KOPT-K1 (cell line): Measurements from ENCODE around the gene GDAP1L1.

Experiments used
- H3K27ac ChIP-seq: fragments of 200-600 bp; sonication (generic); 2 replicates; pipeline ENCODE4 v1.5.1; 2016; ENCODE audit warnings: antibody characterized with exemption, mild to moderate bottlenecking, low read depth, low read length; ENCODE audit not compliant: poor library complexity, severe bottlenecking
- H3K36me3 ChIP-seq: fragments of 200-600 bp; sonication (generic); 2 replicates; pipeline ENCODE4 v1.5.1; 2017; ENCODE audit warnings: antibody characterized with exemption, mild to moderate bottlenecking, low read length, moderate library complexity; ENCODE audit not compliant: insufficient read depth
- H3K9me3 ChIP-seq: fragments of 200-600 bp; sonication (generic); 2 replicates; pipeline ENCODE4 v1.5.1; 2017; ENCODE audit warnings: antibody characterized with exemption, low read length, mild to moderate bottlenecking; ENCODE audit not compliant: insufficient read depth, poor library complexity, severe bottlenecking

GDAP1L1 gene

DNA sequence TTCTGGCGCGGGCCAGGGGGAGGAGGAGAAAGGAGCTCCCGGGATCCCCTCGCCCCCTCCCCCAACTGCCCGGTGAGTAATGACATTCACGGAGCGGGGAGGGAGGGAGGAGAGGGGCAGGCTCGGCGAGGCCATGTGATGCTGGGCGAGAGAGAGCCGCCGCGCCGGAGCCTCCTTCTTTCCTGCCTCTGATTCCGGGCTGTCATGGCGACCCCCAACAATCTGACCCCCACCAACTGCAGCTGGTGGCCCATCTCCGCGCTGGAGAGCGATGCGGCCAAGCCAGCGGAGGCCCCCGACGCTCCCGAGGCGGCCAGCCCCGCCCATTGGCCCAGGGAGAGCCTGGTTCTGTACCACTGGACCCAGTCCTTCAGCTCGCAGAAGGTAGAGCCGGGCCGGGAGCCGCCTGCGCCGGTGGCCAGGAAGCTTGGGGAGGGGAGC is at the start of gene GDAP1L1:
Gene GDAP1L1, plus strand, starts transcription at position 178 of the 441 bp plus-strand sequence. Its CDS starts 27 bp downstream, at position 205.
- no peak within 1 kb of the TSS for H3K27ac ChIP-seq
- peaks cover 3% of the 10 kb centered on the region for H3K9me3 ChIP-seq
- H3K36me3 ChIP-seq = no peaks in the 10 kb centered on the region

GRCh38 chr20:44198872-44199271 is 48.2 kb upstream of the GDAP1L1 start:
- Histone ChIP-seq H3K27ac (no peak overlapping the region), H3K9me3 (no peaks in the 10 kb centered on the region), H3K36me3 (peaks cover 72% of the 10 kb centered on the region)

DNA sequence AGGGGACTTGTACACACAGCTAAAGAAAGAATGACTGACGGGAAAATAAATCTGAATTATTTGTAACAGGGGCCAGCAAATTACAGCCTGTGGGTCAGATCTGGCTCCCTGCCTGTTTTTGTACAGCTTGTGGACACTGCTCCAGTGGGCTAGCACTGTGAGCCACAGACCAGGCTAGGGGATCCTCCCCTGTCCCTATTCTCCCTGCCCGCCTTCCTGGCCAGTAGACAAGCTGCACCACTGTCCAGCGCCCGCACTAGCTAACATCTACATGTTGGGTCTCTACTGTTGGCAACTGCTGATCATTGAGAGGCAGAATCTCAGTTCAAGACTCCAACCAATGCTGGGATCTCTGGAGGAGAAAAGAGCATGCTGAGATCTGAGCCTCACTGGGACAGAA is 47.2 kb upstream of the GDAP1L1 start:
- Histone ChIP-seq H3K27ac (no peak overlapping the region), H3K9me3 (no peaks in the 10 kb centered on the region), H3K36me3 (peaks cover 79% of the 10 kb centered on the region)

DNA sequence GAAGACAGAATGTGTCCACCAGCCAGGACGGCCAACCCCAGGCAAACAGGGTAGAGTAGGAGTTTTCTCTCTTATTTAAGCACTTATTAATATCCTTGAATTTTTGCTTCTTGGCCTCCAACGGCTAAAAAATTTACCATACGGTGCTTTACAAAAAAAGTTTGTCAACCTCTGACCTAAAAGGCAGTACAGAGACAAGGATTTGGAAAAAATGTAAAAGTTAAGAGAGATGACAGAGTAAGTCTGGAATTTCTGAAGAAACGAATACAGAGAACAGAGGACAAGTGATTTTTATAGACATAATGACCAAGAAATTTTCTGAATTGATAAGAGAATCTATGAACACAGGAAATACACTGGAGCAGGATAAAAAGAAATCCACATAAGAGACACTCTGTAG is 46.7 kb upstream of the GDAP1L1 start:
- Histone ChIP-seq H3K27ac (no peak overlapping the region), H3K36me3 (peaks cover 84% of the 10 kb centered on the region)

GRCh38 chr20:44200983-44201382 is 46.1 kb upstream of the GDAP1L1 start:
- peaks cover 85% of the 10 kb centered on the region for H3K36me3 ChIP-seq
- no peaks in the 10 kb centered on the region for H3K9me3 ChIP-seq
- no peak overlapping the region for H3K27ac ChIP-seq

More for the DNA sequence above, 46.7 kb upstream of the GDAP1L1 start:
- H3K9me3 ChIP-seq = no peaks in the 10 kb centered on the region

DNA sequence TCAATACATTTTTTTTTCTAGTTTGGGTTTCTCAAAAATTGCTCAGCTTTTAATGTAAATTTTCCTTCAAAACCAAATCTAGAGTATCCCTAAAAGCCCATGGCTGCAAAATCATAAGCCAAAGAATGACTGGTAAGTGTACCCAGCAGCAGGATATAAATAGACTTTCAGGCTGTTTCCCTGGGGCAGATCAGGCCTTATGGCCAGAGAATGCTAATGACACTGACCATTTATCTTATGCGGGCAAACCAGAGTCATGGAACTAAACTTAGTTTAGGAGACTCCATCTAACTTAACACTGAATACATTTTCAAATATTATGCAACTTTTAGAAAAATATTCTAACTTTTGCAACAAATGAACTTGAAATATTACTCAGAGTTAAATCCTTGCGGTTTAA is 43.9 kb upstream of the GDAP1L1 start:
- H3K36me3 ChIP-seq = peaks cover 70% of the 10 kb centered on the region
- H3K27ac ChIP-seq = no peak overlapping the region
- H3K9me3 ChIP-seq = no peaks in the 10 kb centered on the region

- H3K27ac ChIP-seq = no peak overlapping the region
- peaks cover 63% of the 10 kb centered on the region for H3K36me3 ChIP-seq
- no peaks in the 10 kb centered on the region for H3K9me3 ChIP-seq
Measured at GRCh38 chr20:44204156-44204831, 42.8 kb upstream of the GDAP1L1 start.

GRCh38 chr20:44204832-44205215 is 42.3 kb upstream of the GDAP1L1 start:
- peaks cover 57% of the 10 kb centered on the region for H3K36me3 ChIP-seq
- H3K9me3 ChIP-seq = no peaks in the 10 kb centered on the region
- H3K27ac ChIP-seq = no peak overlapping the region

DNA sequence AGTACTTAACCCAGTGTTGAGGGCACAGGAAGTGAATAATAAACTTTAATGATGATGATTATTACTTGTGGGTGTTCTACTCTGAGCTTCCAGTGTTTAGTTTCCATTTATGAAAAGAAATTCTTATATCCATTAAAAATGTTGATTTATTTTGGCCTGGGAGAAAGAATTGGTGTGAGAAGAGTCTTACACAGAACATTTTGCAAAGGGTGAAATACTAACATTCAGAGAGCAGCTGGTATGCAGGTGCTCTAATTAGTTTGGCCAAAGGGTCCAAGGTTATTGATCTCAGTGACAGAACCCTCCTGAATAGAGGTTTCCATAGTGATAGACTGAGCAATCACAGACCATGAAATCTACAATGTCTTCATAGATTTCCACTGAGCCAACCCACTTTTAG is 41.0 kb upstream of the GDAP1L1 start:
- no peak overlapping the region for H3K27ac ChIP-seq
- H3K36me3 ChIP-seq = peaks cover 44% of the 10 kb centered on the region
- no peaks in the 10 kb centered on the region for H3K9me3 ChIP-seq

- Histone ChIP-seq H3K36me3 (peaks cover 33% of the 10 kb centered on the region), H3K27ac (no peak overlapping the region), H3K9me3 (no peaks in the 10 kb centered on the region)
Measured at GRCh38 chr20:44207126-44207723, 39.9 kb upstream of the GDAP1L1 start.

- no peak overlapping the region for H3K27ac ChIP-seq
Measured at GRCh38 chr20:44208165-44208564, 38.9 kb upstream of the GDAP1L1 start.

DNA sequence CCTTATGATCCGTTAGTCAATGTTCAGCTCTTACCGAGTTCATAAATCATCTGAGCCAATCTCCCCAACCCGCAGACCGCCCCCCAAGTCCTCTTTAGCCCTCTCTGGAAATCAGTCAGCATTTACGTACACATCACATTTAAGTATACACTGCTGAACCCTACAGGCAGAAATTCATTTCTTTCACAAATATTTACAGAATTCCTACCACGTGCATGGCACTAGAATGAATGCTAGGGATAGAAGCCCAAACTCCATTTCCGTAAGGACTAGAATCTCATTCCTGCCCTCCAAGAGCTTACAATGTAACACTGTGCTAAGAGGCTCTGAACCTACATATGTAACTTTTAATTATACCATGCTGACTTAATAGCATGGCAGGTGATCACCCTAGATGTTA is 38.3 kb upstream of the GDAP1L1 start:
- H3K27ac ChIP-seq = no peak overlapping the region
- peaks cover 23% of the 10 kb centered on the region for H3K36me3 ChIP-seq
- no peaks in the 10 kb centered on the region for H3K9me3 ChIP-seq

More at GRCh38 chr20:44208165-44208564, 38.9 kb upstream of the GDAP1L1 start:
- Histone ChIP-seq H3K9me3 (no peaks in the 10 kb centered on the region), H3K36me3 (peaks cover 24% of the 10 kb centered on the region)

GRCh38 chr20:44209686-44210405 is 37.3 kb upstream of the GDAP1L1 start:
- Histone ChIP-seq H3K9me3 (no peaks in the 10 kb centered on the region), H3K36me3 (peaks cover 17% of the 10 kb centered on the region), H3K27ac (peak overlapping the region; percentile 60)

- Histone ChIP-seq H3K36me3 (peaks cover 10% of the 10 kb centered on the region), H3K27ac (peak within 1 kb of the TSS; percentile 60), H3K9me3 (no peaks in the 10 kb centered on the region)
Measured at GRCh38 chr20:44210406-44211176, 36.5 kb upstream of the GDAP1L1 start, which contains the start of gene OSER1. Gene OSER1 (minus strand): TSS chr20:44210771. CDS start chr20:44206957, 3,814 bp downstream.
